Measurements from ENCODE around the gene GPR35. TPM values are rescaled to one million over a fixed set of nuclear protein-coding genes. Genes with fewer than 3 reads are reported as not detected.

The GPR35 gene
- total and polyA plus RNA-seq, 2 of the 13 experiments (the other 11 are each of a cell fraction or from before 2014, with no cell fraction given) = 27.1 to 44.2 TPM

DNA sequence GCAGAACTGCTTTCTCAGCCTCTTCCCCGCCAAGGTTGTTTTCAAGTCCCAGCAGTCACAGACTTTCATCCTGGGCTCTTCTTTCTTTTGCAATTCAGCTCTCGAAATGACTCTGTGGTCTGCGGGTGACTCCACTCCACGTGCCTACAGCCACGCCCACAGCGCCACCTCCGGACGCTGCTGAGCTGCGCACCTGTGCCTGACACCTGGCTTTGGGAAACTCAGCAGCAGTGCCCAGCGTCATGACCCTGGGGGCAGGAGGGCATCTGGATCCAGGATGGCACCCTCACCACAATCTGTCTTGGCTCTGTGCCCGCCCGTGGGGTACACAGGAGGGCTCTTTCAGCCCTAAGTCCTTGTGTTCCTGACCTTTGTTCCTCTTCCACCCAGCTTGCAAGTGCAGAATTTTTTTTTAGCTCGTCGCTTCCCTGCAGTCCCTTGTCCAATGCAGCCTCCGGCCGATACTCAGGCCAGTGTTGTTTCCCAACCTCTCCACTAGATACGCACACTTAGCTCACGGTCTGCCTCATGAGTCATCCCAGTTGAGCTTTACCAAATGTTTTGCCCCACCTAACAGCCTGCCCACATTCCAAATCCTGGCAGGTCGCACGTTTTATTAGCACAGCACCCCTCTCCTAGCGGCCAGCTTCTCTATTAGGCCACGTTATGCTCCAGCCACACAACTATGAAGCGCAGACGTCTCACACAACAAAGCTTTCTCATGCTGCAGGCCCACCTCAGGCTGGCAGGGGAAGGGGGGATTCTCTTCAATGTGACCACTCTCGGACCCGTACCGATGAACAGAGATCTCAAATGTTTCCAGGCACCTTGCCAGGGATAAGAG lies 45.3 kb upstream of the GPR35 start (continued):
- no peak for TF ChIP-seq ZNF530 (CRISPR knock-in tag; IDR thresholded peaks at IDR 0.05; ENCODE audit: low read depth)
- TF ChIP-seq ZNF263 (CRISPR knock-in tag; IDR thresholded peaks at IDR 0.05) = peak; percentile 64
- peak; percentile 82 for TF ChIP-seq ZNF501 (CRISPR knock-in tag; IDR thresholded peaks at IDR 0.05)
- TF ChIP-seq, protein P1, sequence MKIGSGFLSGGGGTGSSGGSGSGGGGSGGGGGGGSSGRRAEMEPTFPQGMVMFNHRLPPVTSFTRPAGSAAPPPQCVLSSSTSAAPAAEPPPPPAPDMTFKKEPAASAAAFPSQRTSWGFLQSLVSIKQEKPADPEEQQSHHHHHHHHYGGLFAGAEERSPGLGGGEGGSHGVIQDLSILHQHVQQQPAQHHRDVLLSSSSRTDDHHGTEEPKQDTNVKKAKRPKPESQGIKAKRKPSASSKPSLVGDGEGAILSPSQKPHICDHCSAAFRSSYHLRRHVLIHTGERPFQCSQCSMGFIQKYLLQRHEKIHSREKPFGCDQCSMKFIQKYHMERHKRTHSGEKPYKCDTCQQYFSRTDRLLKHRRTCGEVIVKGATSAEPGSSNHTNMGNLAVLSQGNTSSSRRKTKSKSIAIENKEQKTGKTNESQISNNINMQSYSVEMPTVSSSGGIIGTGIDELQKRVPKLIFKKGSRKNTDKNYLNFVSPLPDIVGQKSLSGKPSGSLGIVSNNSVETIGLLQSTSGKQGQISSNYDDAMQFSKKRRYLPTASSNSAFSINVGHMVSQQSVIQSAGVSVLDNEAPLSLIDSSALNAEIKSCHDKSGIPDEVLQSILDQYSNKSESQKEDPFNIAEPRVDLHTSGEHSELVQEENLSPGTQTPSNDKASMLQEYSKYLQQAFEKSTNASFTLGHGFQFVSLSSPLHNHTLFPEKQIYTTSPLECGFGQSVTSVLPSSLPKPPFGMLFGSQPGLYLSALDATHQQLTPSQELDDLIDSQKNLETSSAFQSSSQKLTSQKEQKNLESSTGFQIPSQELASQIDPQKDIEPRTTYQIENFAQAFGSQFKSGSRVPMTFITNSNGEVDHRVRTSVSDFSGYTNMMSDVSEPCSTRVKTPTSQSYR (CRISPR knock-in tag; IDR thresholded peaks at IDR 0.05; ENCODE audit: borderline replicate concordance) = peak; percentile 22; the same call in 1 of the 2 replicates
- TF ChIP-seq ZNF225 (CRISPR knock-in tag; IDR thresholded peaks at IDR 0.05) = peak; percentile 76; the same call in 1 of the 2 replicates
- TF ChIP-seq, protein P2, sequence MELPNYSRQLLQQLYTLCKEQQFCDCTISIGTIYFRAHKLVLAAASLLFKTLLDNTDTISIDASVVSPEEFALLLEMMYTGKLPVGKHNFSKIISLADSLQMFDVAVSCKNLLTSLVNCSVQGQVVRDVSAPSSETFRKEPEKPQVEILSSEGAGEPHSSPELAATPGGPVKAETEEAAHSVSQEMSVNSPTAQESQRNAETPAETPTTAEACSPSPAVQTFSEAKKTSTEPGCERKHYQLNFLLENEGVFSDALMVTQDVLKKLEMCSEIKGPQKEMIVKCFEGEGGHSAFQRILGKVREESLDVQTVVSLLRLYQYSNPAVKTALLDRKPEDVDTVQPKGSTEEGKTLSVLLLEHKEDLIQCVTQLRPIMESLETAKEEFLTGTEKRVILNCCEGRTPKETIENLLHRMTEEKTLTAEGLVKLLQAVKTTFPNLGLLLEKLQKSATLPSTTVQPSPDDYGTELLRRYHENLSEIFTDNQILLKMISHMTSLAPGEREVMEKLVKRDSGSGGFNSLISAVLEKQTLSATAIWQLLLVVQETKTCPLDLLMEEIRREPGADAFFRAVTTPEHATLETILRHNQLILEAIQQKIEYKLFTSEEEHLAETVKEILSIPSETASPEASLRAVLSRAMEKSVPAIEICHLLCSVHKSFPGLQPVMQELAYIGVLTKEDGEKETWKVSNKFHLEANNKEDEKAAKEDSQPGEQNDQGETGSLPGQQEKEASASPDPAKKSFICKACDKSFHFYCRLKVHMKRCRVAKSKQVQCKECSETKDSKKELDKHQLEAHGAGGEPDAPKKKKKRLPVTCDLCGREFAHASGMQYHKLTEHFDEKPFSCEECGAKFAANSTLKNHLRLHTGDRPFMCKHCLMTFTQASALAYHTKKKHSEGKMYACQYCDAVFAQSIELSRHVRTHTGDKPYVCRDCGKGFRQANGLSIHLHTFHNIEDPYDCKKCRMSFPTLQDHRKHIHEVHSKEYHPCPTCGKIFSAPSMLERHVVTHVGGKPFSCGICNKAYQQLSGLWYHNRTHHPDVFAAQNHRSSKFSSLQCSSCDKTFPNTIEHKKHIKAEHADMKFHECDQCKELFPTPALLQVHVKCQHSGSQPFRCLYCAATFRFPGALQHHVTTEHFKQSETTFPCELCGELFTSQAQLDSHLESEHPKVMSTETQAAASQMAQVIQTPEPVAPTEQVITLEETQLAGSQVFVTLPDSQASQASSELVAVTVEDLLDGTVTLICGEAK (IDR thresholded peaks at IDR 0.05) = no peak
- TF ChIP-seq, protein P2 (CRISPR knock-in tag; IDR thresholded peaks at IDR 0.05) = peak; percentile 58
- TF ChIP-seq ZNF678 (CRISPR knock-in tag; IDR thresholded peaks at IDR 0.05) = no peak
